ENCODE results near the gene ZC3H8. TPM values are rescaled to one million over a fixed set of nuclear protein-coding genes. Genes with fewer than 3 reads are reported as not detected.

ZC3H8 gene
- total RNA-seq, 1 donor from 2014 or later = 20.7 TPM

DNA sequence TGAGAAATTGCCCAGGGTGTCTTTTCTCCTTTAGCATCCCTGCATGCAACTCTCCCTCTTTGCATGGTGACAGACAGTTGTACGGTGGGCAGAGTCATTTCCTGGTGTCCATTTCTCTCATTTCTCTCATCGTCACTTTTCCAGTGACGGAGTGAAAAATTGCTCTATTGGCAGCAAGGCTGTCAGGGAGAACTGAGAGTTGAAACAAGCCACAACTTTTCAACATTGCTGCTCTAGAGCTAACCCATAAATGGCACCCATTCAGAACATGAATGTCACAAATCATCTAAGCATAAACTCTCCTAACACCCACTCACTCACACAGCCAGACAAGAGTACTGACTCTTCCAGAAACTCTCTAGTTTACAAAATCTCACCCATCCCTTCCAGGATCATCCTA is 55.7 kb downstream of the ZC3H8 start:
- no peak for TF ChIP-seq CTCF (IDR thresholded peaks at IDR 0.05; ENCODE audit: unreplicated experiment)
- no peak overlapping the region for H3K4me3 Mint-ChIP-seq
- no peak for DNase-seq (ENCODE audit: low spot score in 2 of 2, unreplicated experiment in 2 of 2)
- peaks cover 2% of the 10 kb centered on the region for H3K4me1 Mint-ChIP-seq
- H3K9me3 Mint-ChIP-seq = peaks cover 16% of the 10 kb centered on the region
- H3K27me3 Mint-ChIP-seq (ENCODE audit: low read depth) = no peaks in the 10 kb centered on the region
- H3K27ac Mint-ChIP-seq = no peak overlapping the region
- peaks cover 5% of the 10 kb centered on the region for H3K36me3 Mint-ChIP-seq

GRCh38 chr2:112198780-112199179 is 56.1 kb downstream of the ZC3H8 start:
- no peak for DNase-seq (ENCODE audit: low spot score in 2 of 2, unreplicated experiment in 2 of 2)
- Mint-ChIP-seq H3K27me3 (ENCODE audit: low read depth) (no peaks in the 10 kb centered on the region), H3K4me1 (peaks cover 2% of the 10 kb centered on the region), H3K9me3 (peaks cover 13% of the 10 kb centered on the region), H3K36me3 (peaks cover 3% of the 10 kb centered on the region), H3K27ac (no peak overlapping the region), H3K4me3 (no peak overlapping the region)
- TF ChIP-seq CTCF (IDR thresholded peaks at IDR 0.05; ENCODE audit: unreplicated experiment) = no peak

- H3K27me3 Mint-ChIP-seq (ENCODE audit: low read depth) = no peaks in the 10 kb centered on the region
- H3K9me3 Mint-ChIP-seq = peaks cover 5% of the 10 kb centered on the region
- H3K4me3 Mint-ChIP-seq = no peak overlapping the region
- no peak for TF ChIP-seq CTCF (IDR thresholded peaks at IDR 0.05; ENCODE audit: unreplicated experiment)
- H3K4me1 Mint-ChIP-seq = peaks cover 2% of the 10 kb centered on the region
- DNase-seq (ENCODE audit: low spot score in 2 of 2, unreplicated experiment in 2 of 2) = no peak
- H3K36me3 Mint-ChIP-seq = no peaks in the 10 kb centered on the region
- H3K27ac Mint-ChIP-seq = no peak overlapping the region
Observed at GRCh38 chr2:112197868-112198267, 57.0 kb downstream of the ZC3H8 start.

DNA sequence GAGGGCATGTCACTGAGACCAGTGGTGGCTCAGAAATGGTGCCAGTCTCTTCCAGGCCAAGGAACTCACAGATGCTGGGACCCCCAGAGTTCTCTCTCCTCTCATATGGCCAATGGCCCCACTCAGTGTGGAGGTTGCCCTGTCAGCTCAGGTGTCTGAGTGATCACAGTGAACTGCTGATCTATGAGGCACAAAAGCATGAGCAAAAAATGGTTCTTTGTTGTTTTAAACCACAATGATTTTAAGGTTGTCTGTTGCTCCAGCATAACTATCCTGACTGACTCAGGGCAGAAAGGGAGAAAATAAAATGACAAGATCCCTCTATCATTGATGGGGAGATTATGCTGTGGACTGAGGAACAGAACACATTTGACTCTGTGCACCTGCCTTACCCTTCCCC is 58.9 kb downstream of the ZC3H8 start:
- H3K36me3 Mint-ChIP-seq = no peaks in the 10 kb centered on the region
- DNase-seq (ENCODE audit: low spot score in 2 of 2, unreplicated experiment in 2 of 2) = no peak
- H3K27me3 Mint-ChIP-seq (ENCODE audit: low read depth) = no peaks in the 10 kb centered on the region
- peaks cover 3% of the 10 kb centered on the region for H3K9me3 Mint-ChIP-seq
- H3K4me1 Mint-ChIP-seq = peaks cover 2% of the 10 kb centered on the region
- H3K4me3 Mint-ChIP-seq = no peak overlapping the region
- H3K27ac Mint-ChIP-seq = no peak overlapping the region
- no peak for TF ChIP-seq CTCF (IDR thresholded peaks at IDR 0.05; ENCODE audit: unreplicated experiment)

- H3K4me1 Mint-ChIP-seq = peaks cover 2% of the 10 kb centered on the region
- DNase-seq (ENCODE audit: low spot score in 2 of 2, unreplicated experiment in 2 of 2) = no peak
- H3K9me3 Mint-ChIP-seq = peaks cover 7% of the 10 kb centered on the region
- H3K4me3 Mint-ChIP-seq = no peak overlapping the region
- H3K27ac Mint-ChIP-seq = no peak overlapping the region
- H3K27me3 Mint-ChIP-seq (ENCODE audit: low read depth) = no peaks in the 10 kb centered on the region
- no peaks in the 10 kb centered on the region for H3K36me3 Mint-ChIP-seq
- no peak for TF ChIP-seq CTCF (IDR thresholded peaks at IDR 0.05; ENCODE audit: unreplicated experiment)
Observed at GRCh38 chr2:112195167-112195766, 59.6 kb downstream of the ZC3H8 start.

DNA sequence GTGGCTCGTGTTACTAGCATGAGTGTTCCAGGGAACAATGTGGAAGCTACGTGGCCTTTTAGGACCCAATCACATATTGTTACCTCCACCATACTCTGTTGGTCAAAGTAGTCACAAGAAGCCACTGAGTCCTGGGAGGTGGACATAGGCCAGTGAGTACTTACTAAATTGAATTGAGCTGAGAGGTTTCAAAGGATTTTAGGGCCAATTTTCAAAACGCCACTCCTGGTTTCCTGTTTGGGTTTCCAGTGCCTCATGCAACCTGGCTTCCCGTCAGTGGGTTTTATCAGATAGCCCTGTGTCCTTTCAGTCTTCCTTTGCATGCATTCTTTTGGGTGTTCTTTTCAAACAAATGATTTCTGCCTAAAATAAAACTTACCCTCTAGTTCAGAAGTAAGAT is 60.4 kb downstream of the ZC3H8 start:
- no peak overlapping the region for H3K27ac Mint-ChIP-seq
- H3K4me1 Mint-ChIP-seq = peaks cover 2% of the 10 kb centered on the region
- H3K4me3 Mint-ChIP-seq = no peak overlapping the region
- no peak for DNase-seq (ENCODE audit: low spot score in 2 of 2, unreplicated experiment in 2 of 2)
- no peaks in the 10 kb centered on the region for H3K36me3 Mint-ChIP-seq
- no peaks in the 10 kb centered on the region for H3K27me3 Mint-ChIP-seq (ENCODE audit: low read depth)
- no peak for TF ChIP-seq CTCF (IDR thresholded peaks at IDR 0.05; ENCODE audit: unreplicated experiment)
- H3K9me3 Mint-ChIP-seq = peaks cover 7% of the 10 kb centered on the region

Measured in mesothelial cell of epicardium (in vitro differentiated cells).